A549 (cell line): ENCODE data around the gene GPRIN2.
"Not testable (repeated sequence)": the region's sequence is repeated elsewhere in the genome, so short reads cannot be mapped to it uniquely, and the experiment has no call there.

Experiments used
- JUNB ChIP-seq: fragments of >200 bp; sonication (Bioruptor Twin); formaldehyde crosslinking; IDR thresholded peaks from 2 replicates; pipeline ENCODE4 v1.6.1; 2016
- SMC3 ChIP-seq: fragments of >200 bp; sonication (Bioruptor Twin); formaldehyde crosslinking; IDR thresholded peaks from 3 replicates; pipeline ENCODE4 v1.6.1; 2018; ENCODE audit warnings: inconsistent platforms
- TF ChIP-seq, protein P1 (sequence below): fragments of 450-650 bp; IDR thresholded peaks from 2 replicates; pipeline ENCODE4 v1.6.1; 2014; ENCODE audit warnings: antibody characterized with exemption
- TF ChIP-seq, protein P2 (sequence below): fragments of >200 bp; sonication (Bioruptor Twin); formaldehyde crosslinking; IDR thresholded peaks from 3 replicates; pipeline ENCODE4 v1.5.1; 2016

DNA sequence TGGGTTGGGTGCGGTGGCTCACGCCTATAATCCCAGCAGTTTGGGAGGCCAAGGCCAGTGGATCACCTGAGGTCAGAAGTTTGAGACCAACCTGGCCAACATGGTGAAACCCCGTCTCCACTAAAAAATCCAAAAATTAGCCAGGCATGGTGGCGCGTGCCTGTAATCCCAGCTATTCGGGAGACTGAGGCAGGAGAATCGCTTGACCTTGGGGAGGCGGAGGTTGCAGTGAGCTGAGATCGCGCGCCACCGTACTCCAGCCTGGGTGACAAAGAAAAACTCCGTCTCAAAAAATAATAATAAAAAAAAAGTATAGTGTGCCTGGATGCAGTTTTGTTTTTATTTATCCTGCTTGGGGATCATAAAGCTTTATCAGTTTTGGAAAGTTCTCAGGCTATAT lies 36.8 kb upstream of the GPRIN2 start:
- TF ChIP-seq, protein P1, sequence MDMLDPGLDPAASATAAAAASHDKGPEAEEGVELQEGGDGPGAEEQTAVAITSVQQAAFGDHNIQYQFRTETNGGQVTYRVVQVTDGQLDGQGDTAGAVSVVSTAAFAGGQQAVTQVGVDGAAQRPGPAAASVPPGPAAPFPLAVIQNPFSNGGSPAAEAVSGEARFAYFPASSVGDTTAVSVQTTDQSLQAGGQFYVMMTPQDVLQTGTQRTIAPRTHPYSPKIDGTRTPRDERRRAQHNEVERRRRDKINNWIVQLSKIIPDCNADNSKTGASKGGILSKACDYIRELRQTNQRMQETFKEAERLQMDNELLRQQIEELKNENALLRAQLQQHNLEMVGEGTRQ = not testable (repeated sequence)
- TF ChIP-seq, protein P2, sequence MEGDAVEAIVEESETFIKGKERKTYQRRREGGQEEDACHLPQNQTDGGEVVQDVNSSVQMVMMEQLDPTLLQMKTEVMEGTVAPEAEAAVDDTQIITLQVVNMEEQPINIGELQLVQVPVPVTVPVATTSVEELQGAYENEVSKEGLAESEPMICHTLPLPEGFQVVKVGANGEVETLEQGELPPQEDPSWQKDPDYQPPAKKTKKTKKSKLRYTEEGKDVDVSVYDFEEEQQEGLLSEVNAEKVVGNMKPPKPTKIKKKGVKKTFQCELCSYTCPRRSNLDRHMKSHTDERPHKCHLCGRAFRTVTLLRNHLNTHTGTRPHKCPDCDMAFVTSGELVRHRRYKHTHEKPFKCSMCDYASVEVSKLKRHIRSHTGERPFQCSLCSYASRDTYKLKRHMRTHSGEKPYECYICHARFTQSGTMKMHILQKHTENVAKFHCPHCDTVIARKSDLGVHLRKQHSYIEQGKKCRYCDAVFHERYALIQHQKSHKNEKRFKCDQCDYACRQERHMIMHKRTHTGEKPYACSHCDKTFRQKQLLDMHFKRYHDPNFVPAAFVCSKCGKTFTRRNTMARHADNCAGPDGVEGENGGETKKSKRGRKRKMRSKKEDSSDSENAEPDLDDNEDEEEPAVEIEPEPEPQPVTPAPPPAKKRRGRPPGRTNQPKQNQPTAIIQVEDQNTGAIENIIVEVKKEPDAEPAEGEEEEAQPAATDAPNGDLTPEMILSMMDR = not testable (repeated sequence)
- TF ChIP-seq SMC3, JUNB: not testable (repeated sequence)
